B cell (primary cell): ENCODE results near the gene BCKDK. TPM values are rescaled to one million over a fixed set of nuclear protein-coding genes. Genes with fewer than 3 reads are reported as not detected.

Experiments
- ATAC-seq: fragments of 200-7000 bp; cut with Tn5 transposase; one replicate; pipeline ENCODE4 v1.10.0; 2021; ENCODE audit warnings: low read depth, mild to moderate bottlenecking, moderate number of reproducible peaks, moderate library complexity
- CTCF ChIA-PET: fragments of 350-600 bp; sonication (Branson Sonifier 250); formaldehyde crosslinking; loops from one replicate; lab custom pipeline; 2021; ENCODE audit warnings: antibody characterized with exemption, inconsistent platforms; lab: Charles Lee
- POLR2A ChIA-PET: fragments of 350-600 bp; sonication (Branson Sonifier 250); formaldehyde crosslinking; loops from one replicate; lab custom pipeline; 2021; ENCODE audit warnings: antibody characterized with exemption; lab: Charles Lee
- DNase-seq: peaks from one replicate; pipeline ENCODE4 v3.0.0; 2013
- H2AFZ ChIP-seq: 2 replicates; pipeline ENCODE4 v1.6.1; 2012; ENCODE audit warnings: mild to moderate bottlenecking, low read depth, low read length; ENCODE audit not compliant: insufficient read depth, poor library complexity, severe bottlenecking
- H3K27ac ChIP-seq, 2 donors: 1 replicate in 1 of 2; 2 replicates in 1 of 2; pipeline ENCODE4 v1.5.1; 2012 to 2013; ENCODE audit warnings: low read length in 2 of 2, mild to moderate bottlenecking in 2 of 2, moderate library complexity in 1 of 2
- H3K27me3 ChIP-seq, 4 experiments: fragments of 200-600 bp in 1 of 4; sonication (generic) in 1 of 4; replicated peaks in 1 of 4; 1 replicate in 2 of 4; 2 replicates in 2 of 4; pipeline versions ENCODE4 v1.6.1 to v1.7.0; 2013 to 2016; ENCODE audit warnings: low read length in 3 of 4, mild to moderate bottlenecking in 2 of 4, mixed read lengths in 1 of 4, moderate library complexity in 1 of 4; ENCODE audit not compliant: insufficient read depth in 4 of 4, control insufficient read depth in 3 of 4; ENCODE audit errors: control extremely low read depth in 1 of 4
- H3K36me3 ChIP-seq, 2 experiments: replicated peaks in 1 of 2; 1 replicate in 1 of 2; 2 replicates in 1 of 2; pipeline versions ENCODE4 v1.6.1 to v1.7.1; 2013; ENCODE audit warnings: low read length in 1 of 2; ENCODE audit not compliant: insufficient read depth in 2 of 2, control insufficient read depth in 1 of 2; ENCODE audit errors: control extremely low read depth in 1 of 2, extremely low read depth in 1 of 2
- H3K4me1 ChIP-seq, 2 donors: fragments of 200-600 bp in 1 of 2; sonication (generic) in 1 of 2; 1 replicate in 1 of 2; 2 replicates in 1 of 2; pipeline versions ENCODE4 v1.5.1 to v1.6.1; 2013 to 2017; ENCODE audit warnings: low read length in 2 of 2; ENCODE audit not compliant: control insufficient read depth in 2 of 2, insufficient read depth in 2 of 2
- H3K4me2 ChIP-seq: replicated peaks from 2 replicates; pipeline ENCODE3; 2012; ENCODE audit warnings: mild to moderate bottlenecking, low read depth, low read length; ENCODE audit not compliant: poor library complexity, severe bottlenecking
- H3K4me3 ChIP-seq, 5 experiments: fragments of 200-600 bp in 1 of 5; sonication (generic) in 1 of 5; 1 replicate in 3 of 5; 2 replicates in 2 of 5; pipeline versions ENCODE4 v1.5.1 to v1.7.0; 2011 to 2016; ENCODE audit warnings: low read length in 4 of 5, mild to moderate bottlenecking in 4 of 5, low read depth in 2 of 5, control low read depth in 1 of 5, moderate library complexity in 1 of 5; ENCODE audit not compliant: insufficient read depth in 1 of 5; ENCODE audit errors: control extremely low read depth in 1 of 5, extremely low read depth in 1 of 5
- H3K79me2 ChIP-seq: fragments of 200-600 bp; sonication (generic); one replicate; pipeline ENCODE4 v1.6.0; 2016; ENCODE audit warnings: low read length; ENCODE audit not compliant: control insufficient read depth, insufficient read depth
- H3K9ac ChIP-seq: fragments of 200-600 bp; sonication (generic); 2 replicates; pipeline ENCODE4 v1.6.1; 2017; ENCODE audit warnings: mild to moderate bottlenecking, low read length, moderate library complexity
- H3K9me3 ChIP-seq, 3 donors: one replicate each; pipeline versions ENCODE4 v1.6.1 to v1.7.1; 2013; ENCODE audit warnings: low read length in 2 of 3; ENCODE audit not compliant: control insufficient read depth in 2 of 3, insufficient read depth in 1 of 3; ENCODE audit errors: control extremely low read depth in 1 of 3
- H4K20me1 ChIP-seq: 2 replicates; pipeline ENCODE4 v1.6.0; 2012; ENCODE audit warnings: mild to moderate bottlenecking, low read length; ENCODE audit not compliant: insufficient read depth, control insufficient read depth, poor library complexity, severe bottlenecking
- H3K27ac Mint-ChIP-seq: one replicate; pipeline ENCODE4 v1.8.0; 2021; ENCODE audit warnings: mixed read lengths
- H3K27me3 Mint-ChIP-seq: one replicate; pipeline ENCODE4 v1.8.0; 2021; ENCODE audit warnings: mixed read lengths
- H3K4me1 Mint-ChIP-seq: one replicate; pipeline ENCODE4 v1.8.0; 2021; ENCODE audit warnings: mixed read lengths
- H3K4me3 Mint-ChIP-seq: one replicate; pipeline ENCODE4 v1.8.0; 2021; ENCODE audit warnings: mixed read lengths
- H3K9me3 Mint-ChIP-seq: one replicate; pipeline ENCODE4 v1.8.0; 2022; ENCODE audit warnings: mixed read lengths; ENCODE audit not compliant: insufficient read depth
- EZH2 ChIP-seq: IDR thresholded peaks from 2 replicates; pipeline ENCODE4 v1.6.1; 2012; ENCODE audit warnings: borderline replicate concordance, low read depth, mild to moderate bottlenecking, moderate library complexity, low read length; ENCODE audit not compliant: insufficient read depth, poor library complexity, severe bottlenecking
- WGBS: methylation state at CpG from one replicate; pipeline ENCODE4 v1.1.5; 2013; ENCODE audit warnings: missing lambda C conversion rate; ENCODE audit not compliant: insufficient coverage; 5-methylcytosine and 5-hydroxymethylcytosine counted together
- intact Hi-C: fragments of 100-400 bp; cut with micrococcal nuclease; formaldehyde crosslinking; loops from one replicate; pipeline ENCODE4 v1.10.0; 2022
- polyA plus RNA-seq: library from polyadenylated mRNA; depleted of rRNA; stranded (reverse); fragments of >200 nt; gene quantifications from 2 replicates; pipeline ENCODE4 v1.2.3, GENCODE V29; 2012
- total RNA-seq, 2 donors: library from RNA; stranded (reverse); fragments of 120-200 nt in 1 of 2; gene quantifications; 1 replicate in 1 of 2; 2 replicates in 1 of 2; pipeline versions ENCODE4 v1.2.3 to v1.2.4, GENCODE V29; 2013 to 2022
- TF ChIP-seq, protein P1 (sequence below): fragments of 200-600 bp; IDR thresholded peaks from one replicate; pipeline ENCODE4 v1.8.0; 2022; ENCODE audit warnings: antibody characterized with exemption, mild to moderate bottlenecking

Gene BCKDK
- total and polyA plus RNA-seq, 2 donors (not counting 1 experiment from before 2014, with no cell fraction given), result 24.7 to 27.6 TPM

GRCh38 chr16:31110106-31111034 is 2.2 kb downstream of the BCKDK start:
- ATAC-seq (no peak), DNase-seq (no peak)
- Mint-ChIP-seq H3K27ac (no peak overlapping the region), H3K4me1 (peaks cover 23% of the 10 kb centered on the region), H3K4me3 (peak overlapping the region; percentile 86), H3K9me3 (no peaks in the 10 kb centered on the region), H3K27me3 (no peaks in the 10 kb centered on the region)
- WGBS, result 93% methylated on average over 24 of the region's 26 CpGs
- Histone ChIP-seq H3K9me3 (no peaks in the 10 kb centered on the region), H3K9ac (no peak overlapping the region), H2AFZ (no peak overlapping the region), H3K4me1 (peaks cover 7 to 18% of the 10 kb centered on the region in 2 donors), H3K4me2 (no peak overlapping the region), H3K4me3 (no peak overlapping the region), H3K79me2 (peaks cover 10% of the 10 kb centered on the region), H3K27ac (no peak overlapping the region), H3K36me3 (peaks cover 1 to 31% of the 10 kb centered on the region in 2 experiments), H4K20me1 (peaks cover 5% of the 10 kb centered on the region), H3K27me3 (no peaks in the 10 kb centered on the region)
- TF ChIP-seq EZH2, result no peak
- TF ChIP-seq, protein P1, sequence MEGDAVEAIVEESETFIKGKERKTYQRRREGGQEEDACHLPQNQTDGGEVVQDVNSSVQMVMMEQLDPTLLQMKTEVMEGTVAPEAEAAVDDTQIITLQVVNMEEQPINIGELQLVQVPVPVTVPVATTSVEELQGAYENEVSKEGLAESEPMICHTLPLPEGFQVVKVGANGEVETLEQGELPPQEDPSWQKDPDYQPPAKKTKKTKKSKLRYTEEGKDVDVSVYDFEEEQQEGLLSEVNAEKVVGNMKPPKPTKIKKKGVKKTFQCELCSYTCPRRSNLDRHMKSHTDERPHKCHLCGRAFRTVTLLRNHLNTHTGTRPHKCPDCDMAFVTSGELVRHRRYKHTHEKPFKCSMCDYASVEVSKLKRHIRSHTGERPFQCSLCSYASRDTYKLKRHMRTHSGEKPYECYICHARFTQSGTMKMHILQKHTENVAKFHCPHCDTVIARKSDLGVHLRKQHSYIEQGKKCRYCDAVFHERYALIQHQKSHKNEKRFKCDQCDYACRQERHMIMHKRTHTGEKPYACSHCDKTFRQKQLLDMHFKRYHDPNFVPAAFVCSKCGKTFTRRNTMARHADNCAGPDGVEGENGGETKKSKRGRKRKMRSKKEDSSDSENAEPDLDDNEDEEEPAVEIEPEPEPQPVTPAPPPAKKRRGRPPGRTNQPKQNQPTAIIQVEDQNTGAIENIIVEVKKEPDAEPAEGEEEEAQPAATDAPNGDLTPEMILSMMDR, result no peak
- intact Hi-C loops, result no loop called here
- ChIA-PET CTCF (no interaction called here), POLR2A (interaction anchor here (0.6 kb wide), 1 partner anchor 161 kb away, joined by 3 read pairs; no protein-coding TSS in a partner anchor)

GRCh38 chr16:31111881-31112466 is 3.8 kb downstream of the BCKDK start:
- H3K36me3 ChIP-seq, result peaks cover 1 to 31% of the 10 kb centered on the region in 2 experiments
- H3K4me2 ChIP-seq, result no peak overlapping the region
- POLR2A ChIA-PET, result no interaction called here
- ATAC-seq, result no peak
- Mint-ChIP-seq H3K4me3 (peak overlapping the region; percentile 8), H3K27ac (no peak overlapping the region), H3K27me3 (no peaks in the 10 kb centered on the region), H3K9me3 (no peaks in the 10 kb centered on the region), H3K4me1 (peaks cover 19% of the 10 kb centered on the region)
- DNase-seq, result no peak
- intact Hi-C loops, result no loop called here
- no peak overlapping the region for H3K9ac ChIP-seq
- H2AFZ ChIP-seq, result no peak overlapping the region
- H4K20me1 ChIP-seq, result peaks cover 5% of the 10 kb centered on the region
- H3K4me3 ChIP-seq, result no peak overlapping the region
- peaks cover 7 to 19% of the 10 kb centered on the region in 2 donors for H3K4me1 ChIP-seq
- no peaks in the 10 kb centered on the region for H3K9me3 ChIP-seq
- 98% methylated on average over 23 of the region's 23 CpGs for WGBS
- CTCF ChIA-PET, result no interaction called here
- no peak overlapping the region for H3K27ac ChIP-seq
- no peaks in the 10 kb centered on the region for H3K27me3 ChIP-seq
- TF ChIP-seq, protein P1, result no peak
- no peak for TF ChIP-seq EZH2
- peaks cover 18% of the 10 kb centered on the region for H3K79me2 ChIP-seq
